ENCODE measurements around the gene LIN37.

Gene LIN37

DNA sequence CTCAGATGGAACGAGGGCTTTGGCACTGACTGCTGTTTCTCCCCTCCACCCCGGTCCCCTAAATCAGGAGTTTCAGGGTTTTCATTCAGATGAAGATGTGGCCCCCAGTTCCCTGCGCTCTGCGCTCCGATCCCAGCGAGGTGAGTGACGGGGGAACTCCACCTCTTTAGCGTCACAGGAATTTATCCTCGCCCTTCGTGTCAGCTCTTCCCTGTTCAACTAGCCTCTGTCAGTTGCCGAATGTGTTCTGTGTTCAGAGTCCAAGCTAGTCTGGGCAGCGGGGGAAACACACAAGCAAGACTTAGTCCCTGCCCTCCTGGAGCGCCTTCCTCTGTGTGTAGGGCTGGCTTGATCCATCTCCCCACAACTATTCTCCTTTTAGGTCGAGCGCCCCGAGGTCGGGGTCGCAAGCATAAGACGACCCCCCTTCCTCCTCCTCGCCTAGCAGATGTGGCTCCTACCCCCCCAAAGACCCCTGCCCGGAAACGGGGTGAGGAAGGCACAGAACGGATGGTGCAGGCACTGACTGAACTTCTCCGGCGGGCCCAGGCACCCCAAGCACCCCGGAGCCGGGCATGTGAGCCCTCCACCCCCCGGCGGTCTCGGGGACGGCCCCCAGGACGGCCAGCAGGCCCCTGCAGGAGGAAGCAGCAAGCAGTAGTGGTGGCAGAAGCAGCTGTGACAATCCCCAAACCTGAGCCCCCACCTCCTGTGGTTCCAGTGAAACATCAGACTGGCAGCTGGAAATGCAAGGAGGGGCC lies 28.8 kb upstream of the LIN37 start:
- no peaks in the 10 kb centered on the region for H3K27me3 ChIP-seq (replicated peaks; ENCODE audit: control insufficient read depth, insufficient read depth, low read length)
- H3K4me3 ChIP-seq (replicated peaks; ENCODE audit: low read depth, low read length): peak overlapping the region; percentile 91
- no peak for DNase-seq (ENCODE audit: extremely low read depth, insufficient read length)
- peaks cover 35% of the 10 kb centered on the region for H3K36me3 ChIP-seq (ENCODE audit: control insufficient read depth, insufficient read depth, low read length)
- TF ChIP-seq, protein P1, sequence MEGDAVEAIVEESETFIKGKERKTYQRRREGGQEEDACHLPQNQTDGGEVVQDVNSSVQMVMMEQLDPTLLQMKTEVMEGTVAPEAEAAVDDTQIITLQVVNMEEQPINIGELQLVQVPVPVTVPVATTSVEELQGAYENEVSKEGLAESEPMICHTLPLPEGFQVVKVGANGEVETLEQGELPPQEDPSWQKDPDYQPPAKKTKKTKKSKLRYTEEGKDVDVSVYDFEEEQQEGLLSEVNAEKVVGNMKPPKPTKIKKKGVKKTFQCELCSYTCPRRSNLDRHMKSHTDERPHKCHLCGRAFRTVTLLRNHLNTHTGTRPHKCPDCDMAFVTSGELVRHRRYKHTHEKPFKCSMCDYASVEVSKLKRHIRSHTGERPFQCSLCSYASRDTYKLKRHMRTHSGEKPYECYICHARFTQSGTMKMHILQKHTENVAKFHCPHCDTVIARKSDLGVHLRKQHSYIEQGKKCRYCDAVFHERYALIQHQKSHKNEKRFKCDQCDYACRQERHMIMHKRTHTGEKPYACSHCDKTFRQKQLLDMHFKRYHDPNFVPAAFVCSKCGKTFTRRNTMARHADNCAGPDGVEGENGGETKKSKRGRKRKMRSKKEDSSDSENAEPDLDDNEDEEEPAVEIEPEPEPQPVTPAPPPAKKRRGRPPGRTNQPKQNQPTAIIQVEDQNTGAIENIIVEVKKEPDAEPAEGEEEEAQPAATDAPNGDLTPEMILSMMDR (IDR thresholded peaks at IDR 0.05; ENCODE audit: insufficient read depth, low read length, poor library complexity, severe bottlenecking): no peak

GRCh38 chr19:35720163-35720524 lies 28.2 kb upstream of the LIN37 start:
- peaks cover 39% of the 10 kb centered on the region for H3K36me3 ChIP-seq (ENCODE audit: control insufficient read depth, insufficient read depth, low read length)
- no peak overlapping the region for H3K4me3 ChIP-seq (replicated peaks; ENCODE audit: low read depth, low read length)
- H3K27me3 ChIP-seq (replicated peaks; ENCODE audit: control insufficient read depth, insufficient read depth, low read length): no peaks in the 10 kb centered on the region
- TF ChIP-seq, protein P1 (IDR thresholded peaks at IDR 0.05; ENCODE audit: insufficient read depth, low read length, poor library complexity, severe bottlenecking): no peak
- DNase-seq (ENCODE audit: extremely low read depth, insufficient read length): no peak

DNA sequence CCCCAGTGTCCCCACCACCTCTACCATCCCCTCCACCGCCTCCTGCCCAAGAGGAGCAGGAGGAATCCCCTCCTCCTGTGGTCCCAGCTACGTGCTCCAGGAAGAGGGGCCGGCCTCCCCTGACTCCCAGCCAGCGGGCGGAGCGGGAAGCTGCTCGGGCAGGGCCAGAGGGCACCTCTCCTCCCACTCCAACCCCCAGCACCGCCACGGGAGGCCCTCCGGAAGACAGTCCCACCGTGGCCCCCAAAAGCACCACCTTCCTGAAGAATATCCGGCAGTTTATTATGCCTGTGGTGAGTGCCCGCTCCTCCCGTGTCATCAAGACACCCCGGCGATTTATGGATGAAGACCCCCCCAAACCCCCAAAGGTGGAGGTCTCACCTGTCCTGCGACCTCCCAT lies 27.7 kb upstream of the LIN37 start:
- TF ChIP-seq, protein P1 (IDR thresholded peaks at IDR 0.05; ENCODE audit: insufficient read depth, low read length, poor library complexity, severe bottlenecking): no peak
- H3K27me3 ChIP-seq (replicated peaks; ENCODE audit: control insufficient read depth, insufficient read depth, low read length): no peaks in the 10 kb centered on the region
- no peak overlapping the region for H3K4me3 ChIP-seq (replicated peaks; ENCODE audit: low read depth, low read length)
- peaks cover 39% of the 10 kb centered on the region for H3K36me3 ChIP-seq (ENCODE audit: control insufficient read depth, insufficient read depth, low read length)
- no peak for DNase-seq (ENCODE audit: extremely low read depth, insufficient read length)

DNA sequence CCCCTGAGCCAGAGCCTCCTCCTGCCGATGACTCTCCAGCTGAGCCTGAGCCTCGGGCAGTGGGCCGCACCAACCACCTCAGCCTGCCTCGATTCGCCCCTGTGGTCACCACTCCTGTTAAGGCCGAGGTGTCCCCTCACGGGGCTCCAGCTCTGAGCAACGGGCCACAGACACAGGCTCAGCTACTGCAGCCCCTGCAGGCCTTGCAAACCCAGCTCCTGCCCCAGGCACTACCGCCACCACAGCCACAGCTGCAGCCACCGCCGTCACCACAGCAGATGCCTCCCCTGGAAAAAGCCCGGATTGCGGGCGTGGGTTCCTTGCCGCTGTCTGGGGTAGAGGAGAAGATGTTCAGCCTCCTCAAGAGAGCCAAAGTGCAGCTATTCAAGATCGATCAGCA lies 27.0 kb upstream of the LIN37 start:
- Histone ChIP-seq H3K4me3 (replicated peaks; ENCODE audit: low read depth, low read length) (no peak overlapping the region), H3K27me3 (replicated peaks; ENCODE audit: control insufficient read depth, insufficient read depth, low read length) (no peaks in the 10 kb centered on the region), H3K36me3 (ENCODE audit: control insufficient read depth, insufficient read depth, low read length) (peaks cover 43% of the 10 kb centered on the region)
- TF ChIP-seq, protein P1 (IDR thresholded peaks at IDR 0.05; ENCODE audit: insufficient read depth, low read length, poor library complexity, severe bottlenecking): no peak
- DNase-seq (ENCODE audit: extremely low read depth, insufficient read length): no peak

- DNase-seq (ENCODE audit: extremely low read depth, insufficient read length): no peak
- H3K4me3 ChIP-seq (replicated peaks; ENCODE audit: low read depth, low read length): no peak overlapping the region
- TF ChIP-seq, protein P1 (IDR thresholded peaks at IDR 0.05; ENCODE audit: insufficient read depth, low read length, poor library complexity, severe bottlenecking): no peak
- H3K27me3 ChIP-seq (replicated peaks; ENCODE audit: control insufficient read depth, insufficient read depth, low read length): no peaks in the 10 kb centered on the region
- peaks cover 50% of the 10 kb centered on the region for H3K36me3 ChIP-seq (ENCODE audit: control insufficient read depth, insufficient read depth, low read length)
Observed at GRCh38 chr19:35722461-35722860, 25.9 kb upstream of the LIN37 start.

- Histone ChIP-seq H3K36me3 (ENCODE audit: control insufficient read depth, insufficient read depth, low read length) (peaks cover 53% of the 10 kb centered on the region), H3K4me3 (replicated peaks; ENCODE audit: low read depth, low read length) (no peak overlapping the region), H3K27me3 (replicated peaks; ENCODE audit: control insufficient read depth, insufficient read depth, low read length) (no peaks in the 10 kb centered on the region)
- DNase-seq (ENCODE audit: extremely low read depth, insufficient read length): no peak
- TF ChIP-seq, protein P1 (IDR thresholded peaks at IDR 0.05; ENCODE audit: insufficient read depth, low read length, poor library complexity, severe bottlenecking): no peak
Observed at GRCh38 chr19:35722897-35723296, 25.5 kb upstream of the LIN37 start.

Measured in GM06990 (cell line).